GM06990 (cell line): ENCODE data around the gene ANKS1B.

Experiments used
- DNase-seq: peaks from one replicate; pipeline ENCODE4 v3.0.0-alpha.2; 2011; ENCODE audit not compliant: insufficient read length; ENCODE audit errors: extremely low read depth
- H3K27me3 ChIP-seq: replicated peaks from 2 replicates; pipeline ENCODE4 v1.6.0; 2011; ENCODE audit warnings: low read length; ENCODE audit not compliant: control insufficient read depth, insufficient read depth
- H3K36me3 ChIP-seq: 2 replicates; pipeline ENCODE4 v1.5.1; 2011; ENCODE audit warnings: low read length; ENCODE audit not compliant: control insufficient read depth, insufficient read depth
- H3K4me3 ChIP-seq: replicated peaks from 2 replicates; pipeline ENCODE4 v1.5.1; 2011; ENCODE audit warnings: low read depth, mild to moderate bottlenecking, control low read depth, low read length
- CTCF ChIP-seq: IDR thresholded peaks from 2 replicates; pipeline ENCODE4 v1.5.1; 2011; ENCODE audit warnings: low read length, control low read depth, mild to moderate bottlenecking, inconsistent platforms; ENCODE audit not compliant: insufficient read depth, poor library complexity, severe bottlenecking

The ANKS1B gene

GRCh38 chr12:98882526-98882925, 1102.2 kb downstream of the ANKS1B start:
- no peaks in the 10 kb centered on the region for H3K27me3 ChIP-seq
- no peaks in the 10 kb centered on the region for H3K36me3 ChIP-seq
- no peak overlapping the region for H3K4me3 ChIP-seq
- DNase-seq: no peak
- TF ChIP-seq CTCF: no peak

GRCh38 chr12:98873776-98874175, 1111.0 kb downstream of the ANKS1B start:
- Histone ChIP-seq H3K36me3 (no peaks in the 10 kb centered on the region), H3K27me3 (no peaks in the 10 kb centered on the region), H3K4me3 (no peak overlapping the region)
- DNase-seq: no peak
- TF ChIP-seq CTCF: no peak

GRCh38 chr12:98870504-98870903, 1114.2 kb downstream of the ANKS1B start:
- DNase-seq: no peak
- no peak for TF ChIP-seq CTCF

GRCh38 chr12:98869886-98870503, 1114.7 kb downstream of the ANKS1B start:
- H3K36me3 ChIP-seq: no peaks in the 10 kb centered on the region
- no peak for TF ChIP-seq CTCF

More at GRCh38 chr12:98870504-98870903, 1114.2 kb downstream of the ANKS1B start:
- Histone ChIP-seq H3K4me3 (no peak overlapping the region), H3K27me3 (no peaks in the 10 kb centered on the region; the same call in 1 of the 2 replicates), H3K36me3 (no peaks in the 10 kb centered on the region)

GRCh38 chr12:98868538-98868937, 1116.2 kb downstream of the ANKS1B start:
- Histone ChIP-seq H3K4me3 (no peak overlapping the region), H3K27me3 (no peaks in the 10 kb centered on the region; the same call in 1 of the 2 replicates), H3K36me3 (no peaks in the 10 kb centered on the region)
- TF ChIP-seq CTCF: no peak
- no peak for DNase-seq

More at GRCh38 chr12:98869886-98870503, 1114.7 kb downstream of the ANKS1B start:
- Histone ChIP-seq H3K4me3 (no peak overlapping the region), H3K27me3 (no peaks in the 10 kb centered on the region; the same call in 1 of the 2 replicates)
- DNase-seq: no peak
